ENCODE data around the gene RXRG.

Gene RXRG

DNA sequence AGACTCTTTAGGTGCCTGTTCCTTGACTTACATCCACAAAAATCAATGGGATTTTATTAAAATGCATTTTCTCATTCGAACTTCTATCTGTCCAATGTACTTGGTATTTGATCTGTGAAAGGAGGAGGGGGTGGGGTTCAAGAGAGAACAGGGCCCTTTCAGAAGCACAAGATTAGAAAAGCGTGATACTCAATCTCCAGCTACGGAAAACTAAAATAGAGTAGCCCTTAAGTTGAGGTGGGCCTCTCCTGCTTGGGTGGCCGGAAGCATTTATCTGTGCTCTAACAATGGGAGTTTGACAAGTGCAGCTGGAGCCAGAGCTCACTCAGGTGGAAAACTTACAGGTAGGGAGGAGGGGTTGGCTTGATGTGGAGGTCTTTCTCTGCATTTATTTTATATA is 462 bp upstream of the RXRG start:
- no peak for DNase-seq

DNA sequence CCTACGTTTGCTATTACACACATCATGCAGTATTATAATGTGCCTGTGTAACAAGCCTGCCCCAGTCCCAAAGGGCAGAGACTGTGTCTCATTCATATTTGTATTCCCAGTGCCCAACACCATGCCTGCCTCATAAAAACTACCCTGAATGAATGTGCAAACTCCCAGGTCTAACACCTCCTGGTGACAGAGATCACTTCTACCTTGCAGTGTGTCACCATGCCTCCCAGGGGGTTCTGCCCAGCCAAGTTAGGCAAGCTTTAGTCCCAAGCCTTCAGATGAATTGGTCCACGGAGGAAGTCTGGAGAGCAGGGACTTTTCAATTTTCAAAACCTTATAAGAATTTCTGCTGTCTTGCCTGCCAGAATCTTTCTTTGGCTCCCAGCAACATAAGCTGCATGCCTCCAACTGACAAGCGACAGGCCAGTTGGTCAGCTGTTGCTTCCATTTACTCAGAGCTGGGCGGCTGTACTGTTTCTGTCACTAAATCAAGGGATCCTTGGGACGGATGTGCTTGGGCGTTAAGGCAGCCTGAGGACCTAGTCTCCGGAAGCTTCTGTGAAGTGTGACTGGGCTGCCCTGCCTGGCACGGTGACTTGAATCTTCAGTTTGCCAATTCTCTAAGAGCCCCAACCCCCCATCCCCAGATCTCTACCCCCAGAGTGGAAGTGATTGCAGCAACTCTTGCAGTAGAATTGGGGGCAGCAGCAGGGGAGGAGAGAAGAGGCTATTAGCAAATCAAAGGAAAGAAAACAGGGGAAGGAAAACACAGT is 1.2 kb downstream of the RXRG start:
- peak; percentile 10 for DNase-seq

DNA sequence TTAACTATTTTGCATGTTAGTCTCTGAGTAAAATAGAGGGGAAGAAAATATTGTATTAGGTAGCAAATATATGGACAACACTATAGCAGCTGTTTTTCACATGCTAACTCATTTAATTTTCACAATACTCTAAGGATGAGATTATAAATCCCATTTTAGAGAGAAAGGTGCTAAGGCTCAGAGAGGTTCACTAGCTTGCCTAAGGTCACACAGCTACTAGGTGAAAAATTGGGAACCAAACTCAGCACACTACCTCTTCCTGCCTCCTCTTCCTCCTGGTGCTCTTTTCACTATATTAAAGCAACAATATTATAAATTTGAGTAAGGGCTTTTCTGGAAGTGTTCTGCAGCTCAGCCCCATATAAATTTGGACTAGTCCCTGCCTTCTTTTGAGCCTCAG is 2.3 kb downstream of the RXRG start:
- no peak for DNase-seq

DNA sequence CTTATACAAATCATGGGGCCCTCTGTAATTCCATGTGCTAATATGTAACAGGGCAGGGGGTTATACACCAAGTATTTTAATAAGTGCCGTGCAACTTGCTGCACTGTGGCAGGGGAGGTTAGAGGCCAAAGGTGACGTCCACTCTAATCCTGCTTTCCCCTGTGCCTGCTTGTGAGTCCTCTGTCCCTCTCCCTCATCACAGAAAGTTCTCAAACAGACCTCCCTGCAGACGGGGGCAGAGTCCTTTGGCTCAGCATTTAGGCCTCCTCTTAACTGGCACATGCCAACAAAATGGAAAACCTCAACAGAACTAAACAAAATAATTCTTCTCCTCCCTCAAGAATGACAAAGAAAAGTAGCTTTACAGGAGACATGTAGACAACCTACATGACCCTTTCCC is 2.9 kb downstream of the RXRG start:
- DNase-seq: no peak

DNA sequence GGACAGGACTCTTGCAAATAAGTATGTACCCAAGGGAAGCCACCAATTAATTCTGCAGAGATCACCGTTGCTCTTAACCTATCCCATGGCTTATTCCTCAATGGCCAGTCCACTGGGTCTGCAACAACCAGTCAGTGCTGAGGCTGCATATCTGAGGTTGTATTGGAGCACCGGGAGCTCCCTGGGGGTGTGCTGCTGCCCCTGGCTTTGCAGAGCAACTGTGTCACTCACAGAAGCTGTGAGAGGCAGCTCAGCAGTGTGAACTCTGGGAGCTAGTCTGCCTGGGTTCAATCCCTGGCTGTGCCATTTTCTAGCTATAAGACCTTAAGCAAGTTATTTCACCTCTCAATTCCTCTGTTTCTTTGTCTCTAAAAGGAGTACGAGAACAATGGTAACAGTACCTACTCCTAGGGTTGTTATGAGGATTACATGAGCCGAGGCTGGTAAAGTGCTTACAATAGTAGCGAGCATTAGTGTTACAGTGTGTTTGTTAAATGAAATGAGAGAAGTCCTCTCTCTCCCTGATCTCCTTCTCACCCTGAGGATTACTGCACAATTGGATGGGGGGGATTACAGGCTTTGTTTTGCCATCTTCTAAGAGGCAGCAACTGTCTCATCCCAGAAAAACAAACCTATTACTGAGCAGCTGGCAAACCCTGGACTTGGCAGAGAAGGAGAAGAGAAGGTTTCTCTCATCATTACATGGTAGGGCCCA is 3.6 kb downstream of the RXRG start:
- DNase-seq: no peak

DNA sequence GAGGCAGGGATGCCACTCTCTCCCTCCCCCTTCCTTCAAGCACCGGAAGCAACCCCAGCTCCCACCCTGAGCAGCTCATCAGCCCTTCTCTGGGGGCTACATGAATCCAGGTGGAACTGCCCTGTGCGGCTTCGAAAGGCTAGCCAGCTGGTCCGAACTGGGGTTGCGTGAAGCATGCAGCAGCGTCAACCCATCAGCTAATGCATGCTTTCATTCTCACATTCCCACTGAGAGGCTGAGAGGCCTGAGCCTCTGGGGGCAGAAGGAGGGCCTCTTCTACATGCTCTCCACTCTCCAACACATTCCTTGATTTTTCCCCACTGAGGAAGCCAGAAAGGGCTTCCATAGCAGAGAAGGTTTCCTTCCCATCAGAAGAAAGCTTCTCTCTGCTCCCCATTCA is 5.6 kb downstream of the RXRG start:
- DNase-seq: no peak

DNA sequence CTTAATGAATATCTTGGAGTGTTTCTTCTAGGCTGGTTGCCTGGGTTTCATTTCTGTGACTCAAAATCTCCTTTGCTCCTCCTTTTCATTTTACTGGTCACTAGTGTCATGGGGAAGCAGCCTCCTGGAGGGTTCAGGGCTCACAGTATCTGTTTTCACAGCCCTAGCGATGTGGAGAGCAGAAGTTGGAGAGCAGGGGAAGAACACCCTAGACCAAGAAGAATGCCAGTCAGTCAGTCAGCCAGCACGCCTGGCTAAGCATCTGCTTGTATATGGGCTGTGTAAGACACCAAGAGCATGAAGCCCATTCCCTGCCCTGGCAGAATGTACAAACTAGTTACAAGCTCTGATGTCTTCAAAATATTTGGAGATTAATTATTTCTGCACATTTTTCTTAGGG is 7.9 kb downstream of the RXRG start:
- DNase-seq: no peak

DNA sequence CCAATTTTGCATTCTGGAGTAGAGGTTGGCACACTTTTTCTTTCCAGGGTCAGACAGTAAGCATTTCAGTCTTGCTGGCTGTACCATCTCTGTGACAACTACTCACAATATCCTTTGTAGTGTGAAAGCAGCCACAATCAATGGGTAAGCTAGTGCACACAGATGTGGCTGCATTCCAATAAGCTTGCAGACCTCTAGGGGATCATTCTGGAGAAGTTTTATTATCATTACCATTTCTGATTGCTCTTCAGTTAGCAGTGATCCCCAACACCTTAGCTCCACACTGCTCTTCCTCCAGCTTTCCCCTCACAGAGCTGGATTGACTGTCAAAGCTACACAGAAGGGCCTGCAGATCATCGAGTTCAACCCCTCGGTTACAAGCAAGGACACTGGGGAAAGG is 9.1 kb downstream of the RXRG start:
- DNase-seq: no peak

DNA sequence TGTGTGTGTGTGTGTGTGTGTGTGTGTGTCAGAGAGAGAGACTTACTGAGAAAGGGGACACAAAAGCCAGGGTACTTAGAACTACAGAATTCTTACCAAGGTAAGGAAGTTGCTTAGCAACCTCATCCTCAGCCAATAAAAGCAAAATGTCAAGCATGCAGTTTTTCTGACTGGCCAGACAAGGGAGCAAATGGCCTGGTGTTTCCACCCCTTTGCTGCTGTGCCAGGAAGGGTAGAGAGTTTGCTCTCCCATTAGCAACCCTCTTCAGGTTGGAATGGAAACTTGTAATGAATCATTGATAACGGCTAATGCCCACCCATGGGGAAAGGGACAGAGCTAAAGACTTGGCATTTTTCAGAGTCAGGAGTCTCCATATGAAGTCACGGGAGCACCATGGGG is 10.6 kb downstream of the RXRG start:
- DNase-seq: no peak

DNA sequence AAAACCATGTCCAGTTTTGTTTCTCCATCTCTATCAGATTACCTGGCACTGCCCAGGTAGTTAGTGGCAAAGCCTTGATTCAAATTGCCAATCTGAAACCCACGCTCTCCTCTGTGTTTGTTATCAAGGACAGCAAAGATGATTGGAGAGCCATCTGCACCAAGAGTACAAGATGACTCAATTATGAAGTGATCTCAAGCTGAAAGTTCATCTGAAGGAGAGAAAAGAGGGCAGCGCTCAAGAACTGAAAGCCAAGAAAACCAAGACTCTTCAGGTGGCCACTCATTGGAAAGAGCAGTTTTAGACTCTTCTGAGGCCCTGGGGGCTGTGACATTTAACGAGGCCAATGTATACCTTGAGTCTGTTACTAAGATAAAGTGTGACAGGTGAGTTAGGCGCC is 13.8 kb downstream of the RXRG start:
- no peak for DNase-seq

DNA sequence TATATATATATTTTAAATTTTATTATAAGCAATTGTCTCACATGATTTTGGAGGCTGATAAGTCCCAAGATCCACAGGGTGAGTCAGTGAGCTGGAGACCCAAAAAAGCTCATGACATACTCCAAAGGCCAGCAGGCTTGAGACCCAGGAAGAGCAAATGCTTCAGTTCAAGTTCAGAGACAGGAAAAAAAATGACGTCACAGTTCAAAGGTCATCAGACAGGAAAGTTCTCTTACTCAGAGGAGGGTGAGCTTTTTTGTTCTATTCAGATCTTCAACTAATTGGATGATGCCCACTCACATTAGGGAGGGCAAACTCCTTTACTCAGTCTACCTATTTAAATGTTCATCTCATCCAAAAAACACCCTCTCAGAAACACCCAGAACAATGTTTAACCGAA is 18.2 kb downstream of the RXRG start:
- no peak for DNase-seq

DNA sequence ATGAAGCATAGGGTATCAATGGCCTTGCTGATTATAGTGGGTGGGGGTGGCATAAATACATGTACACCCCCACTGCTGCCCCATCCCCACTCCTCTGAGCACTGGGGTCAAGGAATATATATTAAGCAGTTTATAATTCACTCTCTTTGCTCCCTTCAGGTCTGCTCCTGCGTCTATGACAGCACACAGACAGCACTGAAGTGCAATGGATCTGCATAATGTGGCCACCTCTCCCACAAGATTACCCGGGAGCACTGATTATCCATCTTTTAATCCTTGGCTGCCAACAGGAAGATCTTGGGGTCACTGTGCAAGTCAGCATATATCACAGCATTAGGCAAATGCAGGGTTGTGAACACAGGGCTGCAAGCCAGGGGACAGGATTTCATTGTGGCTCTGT is 19.3 kb downstream of the RXRG start:
- no peak for DNase-seq

DNA sequence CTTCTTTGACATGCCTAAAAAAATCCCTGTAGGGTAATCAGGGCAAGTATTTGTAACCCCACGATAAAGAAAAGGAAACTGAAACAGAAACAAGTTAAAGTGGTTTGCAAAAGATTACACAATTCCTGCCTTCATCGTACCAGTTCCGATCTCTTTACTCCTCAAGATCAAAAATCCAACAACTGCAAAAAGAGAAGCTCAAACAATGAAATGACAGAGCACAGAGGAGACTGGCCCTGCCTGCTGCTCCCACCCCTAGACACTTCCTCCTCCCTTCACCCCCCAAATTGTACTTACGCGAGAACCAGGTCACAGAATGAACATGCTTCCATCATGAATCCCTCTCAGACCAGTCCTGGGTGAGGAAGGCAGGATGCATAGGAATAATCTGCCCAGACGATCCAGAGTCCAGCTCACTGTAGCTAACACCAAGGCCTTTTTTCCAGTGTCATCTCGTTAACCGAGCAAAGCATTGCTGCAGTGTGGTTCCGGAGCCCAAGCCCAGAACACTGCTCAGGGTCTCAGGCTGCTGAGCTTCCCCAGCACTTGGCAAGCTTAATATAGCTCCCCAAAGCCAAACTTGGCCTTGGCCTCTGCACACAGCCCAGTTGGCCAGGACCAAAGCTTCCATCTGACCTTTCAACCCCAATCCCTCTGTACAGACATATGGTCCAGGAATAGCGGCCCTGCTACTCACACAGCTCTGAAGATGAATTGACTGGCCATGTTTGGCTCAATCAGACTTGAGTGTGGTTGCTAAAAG is 20.3 kb downstream of the RXRG start:
- DNase-seq: peak; percentile 13

DNA sequence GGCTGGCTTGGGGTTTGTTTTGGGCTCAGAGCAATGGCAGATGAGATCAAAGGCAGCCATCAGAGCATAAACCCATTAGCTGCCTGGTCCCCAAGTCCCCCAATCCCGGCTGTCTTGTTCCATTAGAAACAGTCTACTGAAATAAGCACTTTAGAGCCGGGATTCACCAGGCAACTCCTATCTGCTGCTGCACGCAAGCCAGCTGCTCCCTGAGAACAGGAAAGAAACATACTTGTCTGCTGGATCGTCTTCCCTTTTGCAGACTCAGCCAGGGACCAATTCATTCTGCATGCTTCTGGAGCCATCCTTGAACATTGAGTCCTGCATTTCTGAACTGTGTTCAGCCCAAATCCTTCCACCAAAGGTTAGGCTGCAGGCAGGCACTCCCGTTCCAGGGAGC is 21.8 kb downstream of the RXRG start:
- no peak for DNase-seq

DNA sequence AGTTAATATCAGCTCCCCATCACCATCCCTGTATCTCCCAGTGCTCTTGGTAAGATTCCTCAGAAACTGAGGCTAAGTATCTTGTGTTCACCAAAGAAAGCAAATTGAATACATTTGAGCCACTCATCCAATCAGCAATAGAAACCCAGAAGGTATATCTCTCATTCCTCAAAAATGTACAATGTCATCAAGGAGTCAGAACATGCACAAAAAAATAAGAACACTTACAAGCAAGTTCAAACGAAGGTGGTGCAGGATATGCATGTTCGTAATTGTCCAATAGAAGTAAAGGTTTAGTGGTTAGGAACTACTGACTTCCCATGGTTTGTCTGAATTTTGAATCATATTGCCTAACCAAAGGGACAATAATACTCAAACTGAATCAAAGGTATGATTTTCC is 24.3 kb downstream of the RXRG start:
- no peak for DNase-seq

DNA sequence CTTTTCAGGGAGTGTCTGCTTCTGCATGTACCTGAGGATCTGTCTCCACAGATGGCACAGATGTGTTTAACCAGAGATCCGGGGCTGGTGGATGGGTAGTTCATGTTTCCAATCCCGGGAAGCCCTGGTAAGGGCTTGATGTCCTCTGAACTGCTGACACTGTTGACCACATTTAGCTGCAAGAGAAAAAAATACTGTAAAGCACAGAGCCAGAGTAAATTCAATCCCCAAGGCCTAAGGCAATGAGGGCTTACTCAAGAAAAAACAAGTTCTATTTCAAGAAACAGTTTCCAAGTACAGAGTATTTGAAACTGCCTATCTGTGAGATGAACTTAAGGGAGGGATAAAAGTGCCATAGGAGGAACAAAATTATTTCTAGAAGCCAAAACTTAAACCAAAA is 25.1 kb downstream of the RXRG start:
- no peak for DNase-seq

DNA sequence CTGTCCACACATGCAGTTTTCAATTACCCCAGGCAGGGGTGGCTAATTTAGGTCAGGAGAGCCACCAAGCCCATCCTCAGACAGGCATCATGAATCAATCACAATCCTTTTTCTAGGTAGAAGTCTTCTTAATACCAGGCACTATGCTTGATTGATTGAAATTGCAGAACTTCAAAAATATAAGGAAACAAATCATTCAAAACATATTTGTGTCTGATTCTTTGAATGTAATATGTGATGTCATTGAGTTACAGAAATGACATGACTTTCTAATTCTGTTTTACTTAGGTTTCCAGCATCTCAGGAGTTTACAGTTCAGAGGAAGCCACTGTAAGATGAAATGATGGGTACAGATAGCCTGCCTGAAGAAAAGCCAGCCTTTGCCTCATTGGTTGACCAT is 26.7 kb downstream of the RXRG start:
- no peak for DNase-seq

DNA sequence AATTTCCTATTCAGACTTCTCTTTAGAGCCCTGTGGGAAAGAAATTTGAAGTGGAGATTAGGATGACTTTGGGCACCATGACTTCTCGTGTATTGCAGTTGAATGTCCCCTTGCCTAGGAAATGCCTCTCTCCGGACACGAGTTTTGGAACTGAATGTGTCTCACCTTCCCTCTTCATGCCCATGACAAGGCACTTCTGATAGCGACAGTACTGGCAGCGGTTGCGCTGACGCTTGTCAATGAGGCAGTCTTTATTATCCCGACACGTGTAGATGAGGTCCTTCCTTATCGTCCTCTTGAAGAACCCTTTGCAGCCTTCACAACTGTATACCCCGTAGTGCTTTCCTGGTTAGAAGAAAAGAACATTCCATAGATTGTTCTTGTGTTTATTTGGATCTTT is 28.1 kb downstream of the RXRG start:
- no peak for DNase-seq

DNA sequence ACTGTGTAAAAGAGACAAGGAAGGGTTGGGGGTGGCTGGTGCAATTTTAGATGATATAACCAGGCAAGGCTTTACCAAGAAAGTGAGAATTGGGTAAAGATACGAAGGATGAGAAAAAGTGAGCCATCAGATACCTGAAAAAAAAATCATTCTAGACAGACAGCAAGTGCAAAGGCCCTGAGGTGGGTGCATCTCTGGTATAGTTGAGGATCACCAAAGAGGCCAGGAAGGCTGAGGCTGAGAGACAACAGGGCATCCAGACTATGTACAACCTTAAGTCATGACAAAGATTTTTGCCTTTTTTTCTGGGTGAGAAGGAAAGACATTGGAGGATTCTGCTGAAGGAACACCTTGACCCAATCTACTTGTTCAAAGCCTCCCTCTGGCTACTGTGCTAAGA is 29.9 kb downstream of the RXRG start:
- no peak for DNase-seq

DNA sequence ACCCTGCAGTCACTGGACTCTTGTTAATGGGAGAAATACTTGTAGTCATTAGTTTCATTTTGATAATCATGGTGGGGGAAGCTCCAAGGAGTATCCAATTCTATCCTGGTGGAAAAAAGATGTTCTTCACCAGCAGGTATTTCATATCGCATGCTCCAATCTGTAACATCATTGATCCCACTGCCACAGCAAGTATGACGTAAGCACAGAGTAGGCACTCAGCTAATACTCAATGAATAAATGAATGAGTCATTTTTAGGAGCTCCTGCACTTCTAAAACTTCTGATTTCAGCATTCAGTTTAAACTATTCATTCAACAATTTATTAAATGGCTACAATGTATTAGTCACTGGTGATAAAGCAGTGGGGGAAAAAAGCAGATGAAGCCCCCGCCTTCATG is 30.3 kb downstream of the RXRG start:
- DNase-seq: no peak

DNA sequence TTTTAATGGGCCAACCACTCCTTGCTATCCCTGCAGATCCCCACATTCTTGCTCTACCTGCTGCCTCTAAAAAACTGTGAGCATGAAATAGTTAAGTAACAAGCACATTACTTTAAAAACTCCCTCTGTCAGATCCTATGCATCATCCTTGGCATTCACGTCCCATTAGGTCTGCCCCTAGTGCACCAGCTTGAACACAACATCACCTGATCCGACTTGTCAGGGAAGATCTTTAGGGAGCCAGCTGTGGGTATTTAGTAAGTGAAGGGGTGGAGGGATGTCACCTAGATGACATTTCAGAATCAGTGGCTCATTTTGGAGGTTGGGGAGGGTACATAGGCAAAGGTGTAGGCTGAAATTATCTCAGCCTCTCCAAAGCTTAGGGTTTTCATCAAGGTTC is 33.5 kb downstream of the RXRG start:
- no peak for DNase-seq

DNA sequence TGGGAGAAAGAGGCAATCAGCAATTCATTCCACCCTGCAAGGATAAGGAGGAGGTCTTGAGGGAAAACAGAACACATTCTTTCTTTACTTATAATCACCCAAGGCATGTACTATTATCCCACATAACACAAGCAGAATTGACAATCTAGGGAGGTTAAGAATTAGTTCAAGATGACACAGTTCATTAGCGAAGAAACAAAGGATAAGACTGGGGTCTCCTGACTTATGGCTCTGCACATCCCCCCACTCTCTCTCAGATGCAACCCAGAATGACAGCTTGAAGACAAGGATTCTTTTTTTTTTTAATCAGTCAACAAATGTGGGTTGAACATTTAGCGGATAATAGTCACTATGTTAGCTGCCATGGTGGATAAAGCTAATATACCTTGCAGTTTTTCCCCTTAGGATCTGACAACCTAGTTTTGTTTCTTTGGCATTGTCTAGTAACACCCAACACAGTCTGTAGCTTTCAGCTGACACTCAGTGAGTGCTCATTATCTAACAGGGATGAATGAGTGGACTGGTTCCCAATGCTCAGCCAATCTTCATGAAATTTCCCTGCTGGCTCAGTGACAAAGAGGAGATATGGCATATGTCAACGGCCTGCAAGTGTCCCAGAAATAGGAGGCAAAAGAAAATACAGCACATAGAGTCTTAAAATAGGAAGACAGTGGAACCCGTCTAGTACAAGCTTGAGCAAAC is 35.1 kb downstream of the RXRG start:
- DNase-seq: no peak

DNA sequence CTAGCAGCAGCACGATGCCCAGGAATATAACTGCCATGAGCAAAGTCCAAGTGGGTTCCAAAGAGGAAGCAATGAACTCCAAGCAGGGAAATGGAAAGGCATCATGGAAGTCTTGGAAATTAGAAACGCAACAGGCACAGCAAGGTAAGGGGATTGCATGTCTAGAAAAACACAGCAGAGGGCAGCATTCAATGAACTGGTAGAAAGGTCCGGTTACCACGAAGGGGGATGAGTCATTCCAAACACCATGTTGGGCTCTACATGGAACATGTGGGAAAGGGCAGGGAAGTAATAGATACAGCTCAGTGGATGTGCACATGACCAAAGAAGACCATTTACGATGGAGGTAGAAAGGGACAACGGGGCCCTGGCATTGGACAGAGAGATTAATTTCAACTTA is 36.4 kb downstream of the RXRG start:
- DNase-seq: no peak

DNA sequence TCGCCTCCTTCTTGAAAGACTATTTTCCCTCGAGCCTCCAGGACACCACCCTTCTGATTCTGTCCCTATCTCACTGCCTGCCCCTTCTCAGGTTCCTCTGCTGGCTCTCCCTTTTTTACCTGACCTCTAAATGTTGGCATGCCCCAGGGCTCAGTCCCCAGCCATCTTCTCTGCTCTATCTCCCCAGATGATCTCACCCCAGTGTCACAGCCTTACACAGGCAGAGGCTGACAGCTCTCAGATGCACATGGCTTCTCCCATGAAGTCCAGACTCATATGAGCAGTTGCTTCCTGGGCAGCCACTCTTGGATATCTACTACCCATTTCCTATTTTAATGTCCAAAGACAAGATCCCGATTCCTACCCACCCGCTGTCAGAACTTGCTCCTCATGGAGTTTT is 37.5 kb downstream of the RXRG start:
- DNase-seq: no peak

Data from CD4-positive, alpha-beta T cell treated with Interleukin-17A for 4 hours (primary cell).